ENCODE data around the gene TST.

Gene TST

GRCh38 chr22:36971341-36972125 is 47.7 kb downstream of the TST start:
- Histone ChIP-seq H3K4me1 (ENCODE audit: low read length) (no peaks in the 10 kb centered on the region), H4K20me1 (ENCODE audit: insufficient read depth, low read length) (no peaks in the 10 kb centered on the region), H2AFZ (ENCODE audit: low read depth, low read length) (no peak overlapping the region), H3K27ac (ENCODE audit: low read length) (no peak overlapping the region), H3K9ac (ENCODE audit: low read length) (no peak overlapping the region), H3K4me2 (ENCODE audit: low read length) (no peak overlapping the region), H3K9me3 (ENCODE audit: insufficient read depth, low read length) (no peaks in the 10 kb centered on the region), H3K79me2 (ENCODE audit: low read length) (no peaks in the 10 kb centered on the region), H3K36me3 (replicated peaks; ENCODE audit: low read depth, low read length) (no peaks in the 10 kb centered on the region), H3K27me3 (ENCODE audit: low read depth, low read length) (no peaks in the 10 kb centered on the region), H3K4me3 (ENCODE audit: low read length) (no peak overlapping the region)
- TF ChIP-seq, protein P1, sequence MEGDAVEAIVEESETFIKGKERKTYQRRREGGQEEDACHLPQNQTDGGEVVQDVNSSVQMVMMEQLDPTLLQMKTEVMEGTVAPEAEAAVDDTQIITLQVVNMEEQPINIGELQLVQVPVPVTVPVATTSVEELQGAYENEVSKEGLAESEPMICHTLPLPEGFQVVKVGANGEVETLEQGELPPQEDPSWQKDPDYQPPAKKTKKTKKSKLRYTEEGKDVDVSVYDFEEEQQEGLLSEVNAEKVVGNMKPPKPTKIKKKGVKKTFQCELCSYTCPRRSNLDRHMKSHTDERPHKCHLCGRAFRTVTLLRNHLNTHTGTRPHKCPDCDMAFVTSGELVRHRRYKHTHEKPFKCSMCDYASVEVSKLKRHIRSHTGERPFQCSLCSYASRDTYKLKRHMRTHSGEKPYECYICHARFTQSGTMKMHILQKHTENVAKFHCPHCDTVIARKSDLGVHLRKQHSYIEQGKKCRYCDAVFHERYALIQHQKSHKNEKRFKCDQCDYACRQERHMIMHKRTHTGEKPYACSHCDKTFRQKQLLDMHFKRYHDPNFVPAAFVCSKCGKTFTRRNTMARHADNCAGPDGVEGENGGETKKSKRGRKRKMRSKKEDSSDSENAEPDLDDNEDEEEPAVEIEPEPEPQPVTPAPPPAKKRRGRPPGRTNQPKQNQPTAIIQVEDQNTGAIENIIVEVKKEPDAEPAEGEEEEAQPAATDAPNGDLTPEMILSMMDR (IDR thresholded peaks at IDR 0.05; ENCODE audit: low read depth, low read length) = no peak
- TF ChIP-seq EZH2phosphoT487 (IDR thresholded peaks at IDR 0.05; ENCODE audit: low read depth) = no peak

GRCh38 chr22:36968249-36968964 is 50.8 kb downstream of the TST start:
- Histone ChIP-seq H3K36me3 (replicated peaks; ENCODE audit: low read depth, low read length) (no peaks in the 10 kb centered on the region), H3K9me3 (ENCODE audit: insufficient read depth, low read length) (no peaks in the 10 kb centered on the region), H2AFZ (ENCODE audit: low read depth, low read length) (no peak overlapping the region), H3K4me2 (ENCODE audit: low read length) (no peak overlapping the region), H4K20me1 (ENCODE audit: insufficient read depth, low read length) (no peaks in the 10 kb centered on the region), H3K27me3 (ENCODE audit: low read depth, low read length) (no peaks in the 10 kb centered on the region), H3K9ac (ENCODE audit: low read length) (no peak overlapping the region), H3K27ac (ENCODE audit: low read length) (no peak overlapping the region), H3K79me2 (ENCODE audit: low read length) (no peaks in the 10 kb centered on the region), H3K4me3 (ENCODE audit: low read length) (no peak overlapping the region), H3K4me1 (ENCODE audit: low read length) (no peaks in the 10 kb centered on the region)
- TF ChIP-seq, protein P1 (IDR thresholded peaks at IDR 0.05; ENCODE audit: low read depth, low read length) = no peak
- no peak for TF ChIP-seq EZH2phosphoT487 (IDR thresholded peaks at IDR 0.05; ENCODE audit: low read depth)

DNA sequence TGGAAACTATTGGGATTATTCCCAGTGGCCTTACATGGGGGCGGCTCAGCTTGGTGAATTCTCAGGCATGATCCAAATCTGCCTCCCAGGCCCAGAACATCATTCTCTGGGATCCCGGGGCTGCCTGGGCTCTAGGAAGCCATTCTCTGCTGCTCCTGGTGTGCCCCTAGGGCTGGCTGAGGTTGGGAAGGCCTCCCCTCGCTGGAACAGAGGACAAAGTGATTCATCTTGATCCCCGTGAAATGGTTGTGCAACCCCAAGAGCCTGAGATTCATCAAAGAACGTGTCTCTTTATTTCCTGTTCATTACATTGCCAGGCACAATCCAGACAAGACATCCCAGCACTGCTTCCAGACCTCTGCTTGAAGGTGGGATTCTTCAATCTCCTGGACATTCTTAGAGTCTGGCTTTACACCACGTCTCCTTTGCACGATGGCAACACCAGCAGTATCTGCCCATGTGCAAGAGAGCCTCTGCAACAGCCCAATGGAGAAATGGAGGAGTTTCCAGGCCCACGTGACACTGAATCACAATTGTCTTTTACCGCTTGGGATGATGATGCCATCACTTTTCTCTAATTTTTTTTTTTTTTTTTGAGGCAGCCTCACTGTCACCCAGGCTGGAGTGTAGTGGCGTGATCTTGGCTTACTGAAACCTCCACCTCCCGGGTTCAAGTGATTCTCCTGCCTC is 52.3 kb downstream of the TST start:
- no peak overlapping the region for H3K27ac ChIP-seq (ENCODE audit: low read length)
- no peak for TF ChIP-seq EZH2phosphoT487 (IDR thresholded peaks at IDR 0.05; ENCODE audit: low read depth)
- TF ChIP-seq, protein P1 (IDR thresholded peaks at IDR 0.05; ENCODE audit: low read depth, low read length) = no peak
- H3K4me3 ChIP-seq (ENCODE audit: low read length) = no peak overlapping the region

DNA sequence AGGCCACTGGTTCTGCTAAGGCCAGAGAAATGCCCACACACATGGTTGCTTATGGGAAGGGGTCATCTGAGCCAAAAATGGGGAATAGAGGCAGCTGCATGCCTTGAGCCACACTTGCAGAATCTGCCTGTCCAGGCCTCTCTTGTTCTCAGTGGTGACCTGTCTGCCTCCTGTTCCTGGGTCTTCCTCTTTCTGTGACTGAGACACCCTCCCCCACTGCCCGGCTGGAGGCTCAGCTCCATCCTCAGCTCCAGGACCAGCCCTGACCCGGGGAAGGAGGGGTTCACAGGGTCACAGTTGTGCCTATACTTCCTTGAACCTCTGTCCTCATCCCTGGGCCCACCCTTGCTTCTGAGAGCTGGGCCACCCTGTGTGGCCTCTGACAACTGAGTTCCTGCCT is 53.6 kb downstream of the TST start:
- H3K4me3 ChIP-seq (ENCODE audit: low read length) = no peak overlapping the region
- H3K4me1 ChIP-seq (ENCODE audit: low read length) = no peaks in the 10 kb centered on the region
- H4K20me1 ChIP-seq (ENCODE audit: insufficient read depth, low read length) = no peaks in the 10 kb centered on the region
- H3K36me3 ChIP-seq (replicated peaks; ENCODE audit: low read depth, low read length) = no peaks in the 10 kb centered on the region
- H3K27me3 ChIP-seq (ENCODE audit: low read depth, low read length) = peaks cover 15% of the 10 kb centered on the region
- no peak overlapping the region for H3K9ac ChIP-seq (ENCODE audit: low read length)
- H2AFZ ChIP-seq (ENCODE audit: low read depth, low read length) = peak overlapping the region; percentile 64; the same call in 1 of the 2 replicates
- no peak overlapping the region for H3K4me2 ChIP-seq (ENCODE audit: low read length)
- TF ChIP-seq, protein P1 (IDR thresholded peaks at IDR 0.05; ENCODE audit: low read depth, low read length) = no peak
- no peak for TF ChIP-seq EZH2phosphoT487 (IDR thresholded peaks at IDR 0.05; ENCODE audit: low read depth)
- no peaks in the 10 kb centered on the region for H3K9me3 ChIP-seq (ENCODE audit: insufficient read depth, low read length)
- no peaks in the 10 kb centered on the region for H3K79me2 ChIP-seq (ENCODE audit: low read length)
- no peak overlapping the region for H3K27ac ChIP-seq (ENCODE audit: low read length)

More for the DNA sequence above, 52.3 kb downstream of the TST start:
- Histone ChIP-seq H3K79me2 (ENCODE audit: low read length) (no peaks in the 10 kb centered on the region), H2AFZ (ENCODE audit: low read depth, low read length) (no peak overlapping the region), H3K9ac (ENCODE audit: low read length) (no peak overlapping the region), H3K9me3 (ENCODE audit: insufficient read depth, low read length) (no peaks in the 10 kb centered on the region), H4K20me1 (ENCODE audit: insufficient read depth, low read length) (no peaks in the 10 kb centered on the region), H3K4me1 (ENCODE audit: low read length) (no peaks in the 10 kb centered on the region), H3K27me3 (ENCODE audit: low read depth, low read length) (peaks cover 2% of the 10 kb centered on the region), H3K36me3 (replicated peaks; ENCODE audit: low read depth, low read length) (no peaks in the 10 kb centered on the region), H3K4me2 (ENCODE audit: low read length) (no peak overlapping the region)

All from OCI-LY3 (cell line).